Activated CD4-positive, alpha-beta T cell treated with anti-CD3 and anti-CD28 coated beads, Interleukin-2, amount 50 U/mL, for 16 hours (primary cell): ENCODE data around the gene SH2D1B.
A peak's percentile ranks its signal among the peaks of the same experiment; 100 is the strongest.

Source experiments
- DNase-seq: peaks from one replicate; pipeline ENCODE4 v3.0.0-alpha.2; 2020

The SH2D1B gene

DNA sequence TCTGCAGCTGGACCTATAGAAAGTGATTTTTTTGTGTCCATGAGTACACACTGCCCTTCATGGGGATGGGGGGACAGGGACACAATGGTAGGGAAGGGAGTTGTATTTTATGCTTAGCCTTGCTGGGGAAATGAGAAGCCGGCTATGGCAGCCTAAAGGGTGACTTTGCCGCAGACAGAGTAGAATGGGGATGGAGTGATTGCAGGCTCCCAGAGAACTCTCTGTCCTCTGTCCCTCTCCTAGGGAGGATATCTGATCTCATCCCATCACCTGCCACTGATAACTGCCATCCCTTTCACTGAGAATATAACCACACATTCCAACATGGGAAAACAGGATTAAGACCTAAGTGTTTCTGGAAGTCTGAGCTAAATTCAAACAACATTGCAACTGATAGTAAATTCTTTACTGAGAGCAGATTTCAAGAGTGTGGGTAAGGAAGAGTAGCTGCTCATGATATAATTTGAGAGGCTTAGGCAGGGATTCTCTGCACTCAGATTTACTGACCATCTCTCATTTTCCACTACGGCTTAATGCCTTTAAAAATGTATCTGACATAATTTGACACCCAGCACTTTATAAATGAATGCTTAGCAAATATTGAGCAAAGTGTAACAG is 13.9 kb downstream of the SH2D1B start:
- DNase-seq, result no peak

DNA sequence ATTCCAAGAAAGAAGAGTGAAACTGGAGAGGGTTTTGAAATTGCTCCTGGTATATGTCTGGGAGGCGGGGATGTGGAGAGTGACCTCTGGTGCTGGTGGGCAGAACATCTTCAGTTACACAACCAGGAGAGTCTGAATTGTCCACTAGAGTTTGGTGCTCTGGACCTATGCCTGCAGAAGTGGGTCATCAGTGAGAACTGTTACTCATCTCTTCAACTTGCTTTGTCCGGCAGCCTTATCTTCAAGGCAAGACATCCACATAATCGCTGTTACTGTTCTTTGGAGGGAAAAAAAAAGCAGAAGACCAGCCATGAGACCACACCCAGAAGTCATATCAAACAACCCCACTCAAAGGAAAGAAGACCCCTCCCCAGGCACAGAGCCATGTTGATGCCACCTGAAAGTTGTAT is 14.9 kb downstream of the SH2D1B start:
- DNase-seq, result no peak

DNA sequence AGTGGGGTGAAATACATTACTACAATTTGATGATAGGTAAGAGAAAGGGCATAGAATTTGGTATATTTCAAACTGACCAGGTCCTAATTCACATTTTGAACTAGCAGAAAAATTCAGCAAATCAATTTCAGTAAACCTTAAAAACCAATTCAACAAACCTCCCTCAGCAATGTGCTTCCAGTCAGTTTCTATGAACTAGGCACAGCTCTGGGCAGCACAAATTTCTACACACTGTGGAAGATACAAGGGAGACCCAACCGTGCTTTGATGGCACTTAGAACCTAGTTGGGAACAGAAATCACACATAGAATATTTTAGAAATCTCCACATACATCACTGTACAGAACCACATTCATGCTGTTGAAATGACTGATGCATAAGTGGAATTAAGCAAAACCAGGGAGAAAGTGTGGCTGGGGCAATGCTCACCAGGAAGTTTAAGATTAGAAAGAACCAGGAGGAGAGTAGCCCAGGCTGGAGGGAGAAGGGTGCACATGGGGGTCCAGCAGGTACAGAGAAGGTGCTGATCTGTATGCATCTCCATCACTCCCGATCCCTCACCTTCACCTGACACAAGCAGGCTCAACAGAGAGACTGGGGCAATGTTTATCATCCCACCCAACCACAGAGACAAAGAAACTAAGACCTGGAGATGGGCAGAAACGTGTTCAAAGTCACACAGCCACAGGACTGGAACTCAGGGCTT is 15.6 kb downstream of the SH2D1B start:
- DNase-seq, result no peak

DNA sequence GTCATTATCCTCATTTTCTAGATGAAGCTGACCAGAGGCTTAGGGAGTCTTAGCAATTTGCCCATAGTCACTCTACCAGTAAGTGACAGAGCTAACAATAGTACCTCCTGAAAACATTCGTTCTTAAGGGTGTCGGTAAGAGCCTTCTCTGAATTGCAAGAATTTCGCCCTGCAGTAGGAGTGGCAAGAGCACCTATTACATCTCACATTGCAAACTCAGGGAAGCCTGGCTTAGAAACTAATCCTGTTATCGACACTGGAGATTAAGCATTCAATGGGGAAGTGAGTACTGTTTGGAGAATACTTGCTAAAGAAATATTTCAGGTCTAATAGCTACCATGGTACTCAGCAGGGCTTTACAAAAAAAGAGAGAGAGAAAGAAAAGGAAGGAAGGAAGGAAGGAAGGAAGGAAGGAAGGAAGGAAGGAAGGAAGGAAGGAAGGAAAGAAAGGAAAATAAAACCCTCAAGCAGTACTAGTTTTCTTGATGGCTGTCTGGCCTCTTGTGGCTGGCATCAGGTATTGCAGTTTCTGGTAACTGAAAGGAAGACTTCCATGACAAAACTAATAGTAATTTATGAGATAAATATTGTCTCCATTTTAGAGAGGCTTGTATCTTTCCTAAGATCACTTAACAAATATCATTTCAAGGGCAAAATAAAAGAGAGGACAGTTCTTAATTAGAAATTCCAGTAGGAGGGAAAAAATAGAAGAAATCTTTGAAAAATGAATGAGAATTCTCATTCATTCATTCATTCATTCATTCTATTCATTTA is 20.0 kb downstream of the SH2D1B start:
- peak; percentile 24 for DNase-seq

DNA sequence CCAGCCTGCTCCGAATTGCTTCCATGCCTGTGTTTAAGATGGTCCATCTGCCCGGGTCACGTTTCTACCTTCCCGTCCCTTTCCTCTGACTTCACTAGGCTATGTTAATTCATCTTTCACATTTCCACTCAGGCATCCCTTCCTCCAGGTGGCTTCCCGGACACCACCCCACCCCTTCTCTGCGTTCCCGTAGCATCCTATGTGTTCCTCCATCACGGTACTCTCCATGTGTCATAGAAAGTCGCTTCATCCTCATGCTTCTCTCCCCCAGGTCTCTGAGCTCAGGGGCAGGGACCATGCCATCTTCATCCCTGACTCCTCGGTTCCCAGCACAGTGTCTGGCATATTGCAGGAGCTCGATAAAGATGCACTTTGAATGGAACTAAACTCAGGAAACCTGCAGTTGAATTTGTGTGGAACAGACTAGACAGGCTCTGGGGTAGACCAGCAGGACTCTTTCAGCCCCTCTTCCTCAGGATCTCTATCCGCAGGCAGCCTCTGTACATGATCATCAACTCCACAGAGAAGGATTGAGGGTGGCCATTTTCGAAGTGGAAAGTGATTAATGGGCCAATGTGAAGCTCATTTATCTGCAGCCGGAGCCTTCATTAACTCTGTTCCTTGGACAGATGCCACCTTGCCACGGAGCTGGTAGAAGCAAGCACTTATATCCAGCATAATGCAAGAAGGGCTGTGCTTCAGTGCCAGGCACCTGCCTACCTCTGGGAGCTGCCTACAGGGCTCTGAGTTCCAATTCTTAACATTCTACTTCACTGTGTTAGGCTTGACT is 21.3 kb downstream of the SH2D1B start:
- DNase-seq, result no peak

DNA sequence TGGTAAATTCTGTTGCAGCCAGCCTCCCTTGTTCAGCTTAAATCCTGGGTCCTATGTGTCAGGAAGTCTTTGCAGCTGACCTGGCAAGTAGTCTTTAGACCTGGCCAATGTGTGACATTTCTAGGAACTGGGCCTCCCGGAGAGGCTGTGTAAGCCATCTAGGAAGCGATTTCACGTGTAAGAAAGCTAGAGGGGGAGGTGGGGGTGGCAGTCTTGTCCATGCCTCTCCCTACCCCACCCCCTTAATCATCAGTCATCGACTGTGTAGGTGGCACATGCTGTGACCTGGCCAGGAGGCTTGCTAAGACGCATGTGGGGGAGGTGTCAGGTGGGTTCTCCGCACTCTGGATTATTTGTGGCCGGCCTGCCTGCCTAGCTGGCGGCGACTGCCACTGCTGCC is 22.0 kb downstream of the SH2D1B start:
- no peak for DNase-seq

DNA sequence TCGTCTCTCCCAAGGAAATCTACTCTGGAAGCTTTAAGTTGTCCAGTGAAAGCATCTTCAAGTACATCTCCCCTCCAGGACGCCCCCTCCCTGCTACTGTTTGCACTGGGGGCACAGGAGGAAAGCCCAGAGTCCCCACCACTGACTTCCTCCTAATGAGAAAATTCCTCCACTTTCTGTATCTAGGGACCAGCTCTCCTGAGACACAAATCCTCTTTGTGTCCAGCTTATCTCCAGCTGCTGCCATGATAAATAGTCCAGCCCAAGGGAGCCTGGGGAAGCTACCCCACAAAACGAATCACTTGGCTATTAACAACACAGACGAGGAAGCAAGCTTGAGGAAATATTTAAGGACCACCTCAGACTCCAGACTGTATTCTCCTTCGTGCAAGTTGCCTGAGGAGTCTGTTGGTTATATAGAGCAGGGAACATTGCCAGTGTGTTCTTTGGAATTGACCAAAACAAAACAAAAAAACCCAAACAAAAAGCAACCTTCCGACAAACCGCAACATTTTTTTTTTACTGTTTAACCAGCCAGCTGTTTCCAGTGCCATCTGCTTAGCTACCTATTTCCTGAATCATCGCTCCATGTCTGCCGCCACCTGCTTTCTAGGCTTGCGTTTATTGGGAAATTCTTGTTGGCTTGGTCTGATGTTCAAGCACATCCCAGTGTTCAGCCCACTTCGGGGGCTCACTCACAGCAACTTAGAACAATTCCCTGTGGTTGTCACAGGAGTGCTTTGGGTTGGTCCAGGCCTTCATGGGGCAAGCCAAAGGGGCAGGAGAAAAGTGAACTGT is 22.7 kb downstream of the SH2D1B start:
- no peak for DNase-seq

DNA sequence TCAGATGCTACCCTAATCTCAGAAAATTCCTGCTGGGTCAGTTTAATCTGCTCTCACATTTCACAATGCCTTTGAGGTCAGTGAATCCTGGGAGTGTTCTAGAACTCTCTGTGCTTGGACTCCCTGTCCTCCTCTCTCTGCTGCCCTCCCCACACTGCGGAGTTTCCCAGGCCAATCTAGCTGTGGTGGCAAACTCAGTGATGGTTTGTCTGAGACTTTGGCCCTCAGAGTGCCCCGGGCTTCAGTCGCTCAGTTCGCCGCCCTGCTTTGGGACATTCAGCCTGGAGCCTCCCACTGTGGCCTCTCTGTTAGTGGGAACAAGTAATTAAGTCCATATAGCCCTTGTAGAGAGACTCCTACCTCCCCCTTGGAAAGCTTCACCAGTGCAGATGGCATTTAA is 23.3 kb downstream of the SH2D1B start:
- DNase-seq, result no peak

DNA sequence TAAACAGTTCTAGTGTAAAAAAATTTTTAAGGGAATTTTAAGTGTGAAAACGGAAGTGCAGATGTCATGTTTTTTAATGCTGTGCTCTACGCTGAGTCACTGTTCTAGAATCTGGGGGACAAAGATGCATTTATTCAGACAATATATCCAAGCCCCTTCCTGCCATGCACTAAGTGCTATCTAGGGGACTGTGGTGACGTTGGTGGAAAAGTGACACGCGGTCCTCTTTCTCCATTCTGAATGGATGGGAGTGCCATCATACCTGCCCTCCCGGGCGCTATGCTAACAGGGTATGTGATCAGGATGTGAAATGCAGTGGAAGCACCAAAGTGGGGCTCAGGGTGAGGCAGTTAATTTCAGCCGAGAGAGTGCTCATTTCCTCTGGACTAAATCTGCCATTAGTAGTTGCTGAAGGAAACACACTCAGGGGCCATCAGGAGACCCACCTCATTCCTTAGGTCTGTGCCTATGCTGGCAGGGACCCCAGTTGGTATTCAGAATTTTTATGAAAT is 23.8 kb downstream of the SH2D1B start:
- DNase-seq, result no peak

DNA sequence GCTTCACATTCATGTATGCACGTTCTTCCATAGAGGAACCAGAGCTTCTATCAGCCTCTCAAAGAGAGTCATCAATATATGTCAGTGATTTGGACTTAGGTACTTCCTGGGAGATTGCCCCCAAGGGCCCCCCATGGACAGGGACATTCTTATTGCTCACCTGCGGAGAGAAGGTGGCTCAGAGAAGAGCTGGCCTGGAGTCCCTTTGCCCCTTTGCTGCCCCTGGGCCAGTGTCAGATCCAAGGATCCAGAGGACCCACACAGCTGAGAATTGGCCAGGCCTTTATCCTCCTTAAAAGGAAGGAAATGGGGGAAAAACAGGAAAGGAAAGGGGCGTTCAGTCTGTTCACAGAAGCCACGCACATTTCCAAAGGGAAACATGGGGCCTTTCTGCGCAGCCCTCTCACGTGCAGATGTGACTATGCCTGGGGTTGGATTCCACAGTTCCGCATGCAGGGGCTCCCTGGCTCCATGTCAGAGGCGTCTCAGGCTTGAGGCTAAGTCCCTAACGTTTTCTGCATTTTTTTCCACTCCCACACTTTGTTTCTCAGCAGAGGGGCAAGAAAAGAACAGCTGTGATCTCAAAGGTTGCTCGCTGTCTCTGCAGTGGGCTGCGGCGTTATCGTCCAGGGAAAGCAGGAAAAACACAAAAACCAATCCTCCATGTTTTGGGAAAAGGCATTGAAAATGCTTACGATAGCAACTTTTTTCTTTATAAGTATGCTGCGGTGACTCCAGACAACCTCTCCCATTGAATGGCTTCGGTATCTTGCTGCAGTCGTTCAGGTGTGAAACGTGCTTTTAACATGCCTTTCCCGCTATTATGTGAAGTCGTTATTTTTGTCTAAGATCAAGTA is 24.5 kb downstream of the SH2D1B start:
- no peak for DNase-seq

DNA sequence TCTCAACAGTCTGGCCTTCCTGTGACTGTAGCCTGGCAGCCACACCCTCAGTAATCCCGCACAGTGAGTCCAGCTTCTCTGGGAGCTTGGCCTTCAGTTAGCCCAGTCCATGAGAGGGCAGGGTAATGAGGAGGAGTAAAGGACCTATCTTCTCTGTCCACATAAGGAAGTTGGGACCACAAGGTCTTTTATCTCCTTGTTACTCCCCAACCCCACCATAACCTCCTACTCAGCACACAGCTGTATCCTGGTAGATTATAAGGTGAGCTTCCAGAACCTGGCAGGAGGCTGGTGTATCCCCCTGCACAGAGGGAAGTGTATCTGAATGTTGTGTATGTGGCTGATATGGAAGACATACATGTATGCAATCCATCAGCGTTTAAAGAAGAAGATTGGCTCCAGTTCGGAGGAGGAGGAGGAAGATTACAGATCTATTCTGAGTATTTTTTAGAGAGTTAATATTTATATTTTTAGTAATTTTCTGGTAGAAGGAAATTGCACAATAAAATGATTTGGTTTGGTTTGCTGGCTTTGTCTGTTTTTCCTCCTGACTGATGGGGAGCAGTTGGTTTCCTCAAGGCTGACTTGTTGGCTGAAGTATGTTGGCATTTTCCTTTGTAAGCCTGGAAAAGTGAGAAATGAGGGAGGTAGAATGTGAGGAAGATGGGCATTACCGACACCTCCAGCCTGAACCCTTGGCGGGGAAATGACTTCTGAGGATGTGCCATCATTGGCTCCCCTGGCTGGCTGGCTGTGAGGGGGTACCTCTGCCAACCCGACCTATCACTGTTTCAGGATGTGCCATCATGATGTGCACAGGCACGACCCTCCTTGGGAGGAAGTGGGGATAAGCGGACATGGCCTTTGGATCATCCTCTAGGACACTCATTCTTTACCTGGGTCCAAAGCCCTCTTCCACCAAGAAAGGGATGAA is 25.4 kb downstream of the SH2D1B start:
- DNase-seq, result no peak

DNA sequence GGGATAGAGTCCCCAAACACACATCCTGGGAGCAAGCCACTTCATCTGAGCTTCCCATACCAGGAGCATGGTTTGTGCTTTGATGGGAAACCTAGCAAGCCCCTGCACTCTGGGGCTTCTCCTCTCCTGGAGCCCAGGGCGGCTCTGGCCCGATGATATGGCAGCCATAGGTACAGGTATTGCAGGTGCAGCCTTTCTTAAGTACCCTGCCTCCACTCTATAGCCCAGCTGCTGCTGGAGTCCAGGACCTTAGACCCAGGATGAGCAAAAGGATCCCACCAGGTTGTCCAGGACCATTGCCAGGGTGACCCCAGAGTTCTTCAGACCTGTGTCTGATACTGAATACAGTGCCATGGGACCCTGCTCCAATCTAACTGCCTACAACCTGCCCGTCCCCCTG is 26.2 kb downstream of the SH2D1B start:
- no peak for DNase-seq

DNA sequence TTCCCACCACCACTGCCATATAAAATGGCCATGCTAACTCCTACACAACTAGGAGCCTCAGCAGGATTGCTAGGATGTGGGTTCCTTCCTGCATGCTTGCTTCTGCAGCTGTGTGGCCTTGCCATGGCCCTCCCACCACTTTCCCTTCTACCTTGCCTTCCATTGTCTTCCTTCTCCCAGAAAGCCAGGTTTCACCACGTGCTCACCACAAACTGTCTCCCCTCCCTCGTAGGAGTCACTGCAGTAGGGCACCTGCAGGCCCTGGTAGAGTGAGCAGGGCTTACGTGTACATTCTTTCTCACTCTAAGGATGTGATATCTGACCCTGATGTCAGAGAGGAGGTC is 26.7 kb downstream of the SH2D1B start:
- DNase-seq, result no peak

DNA sequence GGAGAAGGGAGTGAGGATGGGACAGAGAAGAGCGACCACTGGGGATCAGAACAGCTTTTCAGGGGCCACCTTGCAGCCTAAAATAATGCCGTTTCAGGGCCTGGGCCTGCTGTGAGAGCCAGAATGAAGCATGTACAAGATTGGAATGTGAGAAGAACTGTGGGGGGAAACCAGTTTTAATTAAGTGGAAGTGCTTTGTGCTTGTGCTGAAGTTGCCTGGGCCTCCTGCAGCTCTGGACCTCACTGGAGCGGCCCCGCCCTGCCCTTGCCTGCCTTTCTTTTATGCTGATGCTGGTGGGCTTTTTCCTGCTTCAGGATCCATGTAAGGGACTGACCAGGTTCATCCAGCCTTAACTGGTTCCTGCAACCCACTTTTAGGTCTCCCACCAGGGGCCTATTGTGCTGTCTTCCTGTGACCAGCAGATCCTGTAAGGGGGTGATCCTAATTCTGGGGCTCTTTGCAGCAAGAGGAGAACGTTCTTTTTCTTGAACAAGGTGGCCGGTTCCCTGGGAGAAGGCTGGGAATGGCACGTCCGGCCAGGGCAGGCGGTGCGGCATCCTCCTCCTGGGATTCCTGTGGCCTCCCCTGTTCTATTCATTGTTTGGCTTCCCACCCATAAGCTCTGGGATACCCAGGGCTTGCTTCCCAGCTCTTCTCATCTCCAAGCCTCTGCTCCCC is 27.2 kb downstream of the SH2D1B start:
- no peak for DNase-seq

DNA sequence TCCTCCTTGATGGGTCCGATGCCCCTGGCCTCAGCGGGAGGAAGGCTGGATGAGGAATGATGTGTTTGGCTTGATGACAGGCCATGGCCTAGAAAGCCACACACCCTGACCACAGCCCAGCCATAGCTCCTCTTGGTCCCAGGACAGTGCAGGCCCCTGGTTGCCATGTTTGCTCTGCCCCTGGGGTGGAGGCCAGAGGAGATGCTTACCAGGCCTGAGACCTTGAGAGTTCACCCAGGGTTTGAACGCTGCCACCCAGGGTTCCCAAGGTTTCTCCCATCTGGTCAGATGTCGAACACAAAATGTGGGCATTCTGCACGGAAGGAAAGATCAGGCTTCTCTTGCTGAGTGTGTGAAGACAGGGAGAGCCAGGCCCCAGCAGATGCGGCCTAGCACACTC is 27.8 kb downstream of the SH2D1B start:
- no peak for DNase-seq

DNA sequence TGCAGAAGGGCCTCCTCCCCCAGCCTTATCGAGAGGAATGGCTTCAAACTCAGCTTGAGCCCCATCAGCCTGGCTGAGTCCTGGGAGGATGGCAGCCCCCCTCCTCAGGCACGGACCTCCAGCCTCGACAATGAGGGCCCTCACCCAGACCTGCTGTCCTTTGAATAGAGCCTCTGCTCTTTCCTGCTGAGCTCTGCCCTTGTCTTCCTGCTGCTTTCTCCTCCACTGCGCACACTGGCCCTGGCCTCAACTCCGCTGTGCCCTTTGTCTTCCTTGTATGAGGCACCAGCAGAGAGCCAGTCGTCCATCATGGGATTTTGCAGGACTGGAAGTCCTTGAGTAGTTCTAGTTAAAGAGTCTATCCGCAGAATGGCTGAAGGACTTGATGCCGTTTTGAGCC is 28.4 kb downstream of the SH2D1B start:
- no peak for DNase-seq

DNA sequence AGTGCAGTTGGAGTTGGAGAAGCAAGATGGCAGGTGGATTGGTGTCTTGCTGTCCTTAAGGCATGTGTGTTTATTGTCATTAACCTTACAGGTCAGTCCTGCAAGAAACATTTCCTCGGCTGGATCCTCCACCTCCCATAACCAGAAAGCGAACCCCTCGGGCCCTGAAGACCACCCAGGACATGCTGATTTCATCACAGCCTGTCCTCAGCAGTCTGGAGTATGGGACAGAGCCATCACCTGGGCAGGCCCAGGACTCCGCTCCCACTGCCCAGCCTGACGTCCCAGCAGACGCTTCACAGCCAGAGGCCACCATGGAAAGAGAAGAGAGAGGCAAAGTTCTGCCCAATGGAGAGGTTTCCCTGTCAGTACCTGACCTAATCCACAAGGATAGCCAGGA is 28.8 kb downstream of the SH2D1B start:
- DNase-seq, result no peak

DNA sequence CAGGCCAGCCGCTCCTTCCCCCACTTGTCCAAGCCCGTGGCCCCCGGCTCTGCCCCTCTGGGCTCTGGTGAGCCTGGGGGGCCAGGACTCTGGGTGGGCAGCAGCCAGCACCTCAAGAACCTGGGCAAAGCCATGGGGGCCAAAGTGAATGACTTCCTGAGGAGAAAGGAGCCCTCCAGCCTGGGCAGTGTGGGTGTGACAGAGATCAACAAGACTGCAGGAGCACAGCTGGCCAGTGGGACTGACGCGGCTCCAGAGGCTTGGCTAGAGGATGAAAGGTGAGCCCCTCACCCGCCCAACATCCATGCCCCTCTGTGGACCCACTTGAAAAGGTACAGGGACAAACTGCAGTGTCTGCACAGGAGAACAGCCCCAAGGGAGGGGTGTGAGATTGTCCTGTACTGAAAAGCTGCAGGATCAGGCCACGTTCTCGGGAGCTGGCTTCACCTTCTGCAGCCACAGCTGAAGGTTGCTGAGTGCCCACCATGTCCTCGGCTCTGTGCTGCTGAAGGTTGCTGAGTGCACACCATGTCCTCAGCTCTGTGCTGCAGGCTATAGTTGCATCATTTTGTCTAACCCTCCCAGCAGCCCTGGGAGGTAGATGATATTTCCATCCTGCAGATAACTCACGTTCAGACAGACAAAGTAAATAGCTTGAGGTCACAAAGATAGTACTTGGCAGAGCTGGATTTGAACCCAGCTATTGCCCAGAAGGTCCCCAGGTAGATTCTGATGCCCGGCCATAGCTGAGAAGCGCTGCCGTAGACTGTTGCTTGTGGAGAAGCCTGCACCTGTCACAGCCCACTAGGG is 29.8 kb downstream of the SH2D1B start:
- no peak for DNase-seq

DNA sequence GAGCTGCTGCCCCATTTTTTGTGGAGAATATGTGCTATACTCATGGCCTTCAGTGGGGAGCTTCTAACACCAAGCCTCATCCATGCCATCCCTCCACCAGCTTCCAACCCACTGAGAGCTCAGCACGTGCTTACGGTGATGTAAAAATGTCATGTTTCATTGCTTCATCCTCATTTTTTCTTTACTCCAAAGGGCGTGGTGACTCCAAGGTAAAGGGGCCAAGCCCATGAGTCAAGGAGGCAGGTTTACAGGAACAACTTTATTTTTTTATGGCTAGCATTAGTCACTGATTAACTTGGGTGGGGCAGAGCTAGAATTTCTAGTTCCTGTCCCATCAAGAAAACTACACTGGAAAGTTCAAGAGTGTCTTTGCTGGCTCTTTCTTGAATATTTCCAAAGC is 30.6 kb downstream of the SH2D1B start, which contains the start of gene C1orf226:
Gene C1orf226, plus strand, starts transcription at position 346 of the 400 bp plus-strand sequence. CDS start 174 bp downstream, outside the sequence.
- no peak for DNase-seq
